Epithelial cell of esophagus (primary cell): ENCODE results near the gene ETV6.

Experiments
- DNase-seq: peaks from one replicate; pipeline ENCODE4 v3.0.0; 2010; ENCODE audit warnings: low read depth
- H3K4me3 ChIP-seq: 2 replicates; pipeline ENCODE4 v1.5.1; 2011; ENCODE audit warnings: mild to moderate bottlenecking, low read length, control low read depth
- CTCF ChIP-seq: IDR thresholded peaks from 2 replicates; pipeline ENCODE4 v1.5.1; 2011; ENCODE audit warnings: low read depth, mild to moderate bottlenecking, low read length, control low read depth, inconsistent platforms; ENCODE audit not compliant: insufficient read depth; ENCODE audit errors: missing control alignments

ETV6 gene

GRCh38 chr12:11801643-11802042 lies 152.2 kb downstream of the ETV6 start:
- H3K4me3 ChIP-seq = no peak overlapping the region
- peak; percentile 91 for DNase-seq
- TF ChIP-seq CTCF = no peak

GRCh38 chr12:11804130-11804529 lies 154.7 kb downstream of the ETV6 start:
- TF ChIP-seq CTCF = no peak
- no peak overlapping the region for H3K4me3 ChIP-seq
- no peak for DNase-seq

GRCh38 chr12:11805043-11805442 lies 155.6 kb downstream of the ETV6 start:
- no peak overlapping the region for H3K4me3 ChIP-seq
- DNase-seq = no peak
- TF ChIP-seq CTCF = peak; percentile 17

- TF ChIP-seq CTCF = no peak
Observed at GRCh38 chr12:11805680-11806079, 156.2 kb downstream of the ETV6 start.

GRCh38 chr12:11807458-11807857 lies 158.0 kb downstream of the ETV6 start:
- H3K4me3 ChIP-seq = no peak overlapping the region
- peak; percentile 47 for DNase-seq
- TF ChIP-seq CTCF = no peak

More at GRCh38 chr12:11805680-11806079, 156.2 kb downstream of the ETV6 start:
- no peak for DNase-seq
- H3K4me3 ChIP-seq = no peak overlapping the region

GRCh38 chr12:11808931-11809330 lies 159.5 kb downstream of the ETV6 start:
- no peak for DNase-seq
- TF ChIP-seq CTCF = no peak

GRCh38 chr12:11810206-11810545 lies 160.7 kb downstream of the ETV6 start:
- H3K4me3 ChIP-seq = no peak overlapping the region
- no peak for DNase-seq
- TF ChIP-seq CTCF = no peak

More at GRCh38 chr12:11808931-11809330, 159.5 kb downstream of the ETV6 start:
- H3K4me3 ChIP-seq = no peak overlapping the region
